Activated CD4-positive, alpha-beta T cell treated with anti-CD3 and anti-CD28 coated beads, Interleukin-2, amount 50 U/mL, for 4 hours (primary cell): ENCODE measurements around the gene MORN4.
"Not testable (repeated sequence)": the region's sequence is repeated elsewhere in the genome, so short reads cannot be mapped to it uniquely, and the experiment has no call there.

Experiments used
- DNase-seq, 2 experiments: peaks; one replicate each; pipeline ENCODE4 v3.0.0-alpha.2; 2020

The MORN4 gene

DNA sequence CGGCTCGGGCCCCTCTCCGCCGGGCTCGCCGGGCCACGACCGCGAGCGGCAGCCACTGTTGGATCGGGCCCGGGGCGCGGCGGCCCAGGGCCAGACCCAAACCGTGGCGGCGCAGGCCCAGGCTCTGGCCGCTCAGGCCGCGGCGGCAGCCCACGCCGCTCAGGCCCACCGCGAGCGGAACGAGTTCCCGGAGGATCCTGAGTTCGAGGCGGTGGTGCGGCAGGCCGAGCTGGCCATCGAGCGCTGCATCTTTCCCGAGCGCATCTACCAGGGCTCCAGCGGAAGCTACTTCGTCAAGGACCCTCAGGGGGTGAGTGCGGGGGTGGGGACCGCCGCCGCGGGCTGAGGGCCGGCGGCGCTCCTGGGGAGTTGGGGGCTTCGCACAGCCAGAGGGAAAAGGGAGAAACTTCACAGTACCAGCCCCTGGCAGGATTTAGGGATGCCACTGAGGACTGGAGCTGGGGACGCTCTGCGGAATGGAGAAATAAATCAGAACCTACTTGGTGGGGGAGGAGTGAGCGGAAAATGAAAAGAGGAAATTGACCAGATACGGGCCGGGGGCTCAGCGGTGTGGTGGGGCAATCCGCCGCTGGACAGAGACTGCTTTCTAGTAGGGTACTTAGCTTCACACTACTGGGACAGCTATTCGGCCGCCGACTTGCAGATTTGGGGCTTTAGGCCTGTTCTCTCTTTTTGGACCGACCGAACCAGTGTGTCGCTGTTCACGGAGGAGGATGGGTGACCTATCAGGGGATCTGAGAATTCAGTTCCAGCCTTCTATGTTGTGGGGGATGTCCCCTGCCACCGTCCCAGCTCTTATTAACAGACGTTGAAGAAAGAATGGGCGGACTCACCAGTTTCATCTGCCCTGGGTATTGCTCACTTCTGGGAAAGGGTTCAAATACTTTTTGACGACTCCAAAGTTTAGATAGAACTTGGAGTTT is 7.8 kb upstream of the MORN4 start:
- peak; percentile 3 to 4 for DNase-seq

GRCh38 chr10:97640174-97640867 is 7.0 kb upstream of the MORN4 start, which contains the start of gene PI4K2A:
PI4K2A (plus strand) TSS chr10:97640671; CDS start chr10:97640743, 72 bp downstream.
- peak; percentile 99 for DNase-seq

- not testable (repeated sequence) for DNase-seq
Measured at GRCh38 chr10:97639090-97639489, 5.8 kb upstream of the MORN4 start.

- DNase-seq, result no peak
Measured at GRCh38 chr10:97635577-97635976, 2.3 kb upstream of the MORN4 start.

DNA sequence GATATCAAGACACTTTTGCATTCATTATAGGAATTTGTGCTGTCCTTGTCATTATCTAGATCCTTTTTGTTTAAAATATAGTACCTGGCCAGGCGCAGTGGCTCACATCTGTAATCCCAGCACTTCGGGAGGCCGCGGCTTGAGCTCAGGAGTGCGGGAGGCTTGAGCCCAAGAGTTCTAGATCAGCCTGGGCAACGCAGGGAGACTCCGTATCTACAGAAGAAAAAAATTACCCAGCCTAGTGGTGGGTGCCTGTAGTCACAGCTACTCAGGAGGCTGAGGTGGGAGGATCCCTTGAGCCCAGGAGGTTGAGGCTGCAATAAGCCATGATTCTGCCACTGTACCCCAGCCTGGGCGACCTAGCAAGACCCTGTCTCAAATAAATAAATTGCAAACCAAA is 621 bp upstream of the MORN4 start:
- DNase-seq, result no peak

DNA sequence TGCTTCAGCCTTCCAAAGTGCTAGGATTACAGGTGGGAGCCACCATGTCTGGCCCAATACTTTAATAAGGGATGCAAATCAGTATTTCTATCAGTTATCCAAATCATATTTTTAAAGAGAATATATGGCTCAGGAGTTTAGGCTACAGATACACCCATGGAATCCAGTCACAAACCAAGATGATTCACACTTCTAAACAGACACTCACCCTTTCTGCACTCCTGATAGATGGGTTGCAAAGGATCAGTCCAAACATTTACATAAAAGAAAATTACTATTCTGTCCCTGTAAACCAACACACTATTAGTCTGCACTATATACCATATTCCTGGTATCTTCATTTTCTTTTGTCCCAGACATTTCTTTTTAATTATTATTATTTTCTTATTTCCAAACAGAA is 2.2 kb downstream of the MORN4 start:
- DNase-seq, result no peak

DNA sequence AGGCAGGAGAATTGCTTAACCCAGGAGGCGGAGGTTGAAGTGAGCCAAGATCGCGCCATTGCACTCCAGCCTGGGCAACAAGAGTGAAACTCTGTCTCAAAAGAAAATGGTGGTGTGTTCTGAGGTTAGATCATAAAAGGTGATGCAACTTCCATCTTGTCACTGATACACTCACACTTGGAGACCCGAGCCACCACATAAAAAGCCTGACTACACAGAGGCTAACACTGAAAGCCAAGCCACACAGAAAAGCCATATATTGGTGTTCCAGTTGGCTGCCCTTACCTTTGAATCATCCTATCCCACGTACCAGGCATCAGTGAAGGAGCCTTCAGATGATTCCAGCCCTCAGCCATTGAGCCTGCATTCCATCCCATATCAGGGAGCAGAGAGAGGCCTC is 4.0 kb downstream of the MORN4 start:
- DNase-seq, result no peak

- DNase-seq, result no peak
Measured at GRCh38 chr10:97628228-97628627, 5.1 kb downstream of the MORN4 start.

- no peak for DNase-seq
Measured at GRCh38 chr10:97627731-97628130, 5.6 kb downstream of the MORN4 start.

DNA sequence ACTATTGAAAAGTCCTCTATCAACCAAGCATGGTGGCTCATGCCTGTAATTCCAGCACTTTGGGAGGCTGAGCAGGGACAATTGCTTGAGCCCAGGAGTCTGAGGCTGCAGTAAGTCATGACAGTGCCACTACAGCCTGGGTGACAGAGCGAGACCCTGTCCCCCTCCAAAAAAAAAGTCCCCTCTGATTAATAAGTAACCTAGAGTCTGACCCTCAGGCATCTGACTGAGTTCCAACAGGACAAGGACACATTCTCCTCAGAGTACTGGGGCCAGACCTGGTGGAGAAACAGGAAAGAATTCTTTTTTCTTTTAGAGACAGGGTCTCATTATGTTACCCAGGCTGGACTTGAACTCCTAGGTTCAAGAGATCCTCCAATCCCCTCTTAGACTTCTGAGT is 10.0 kb downstream of the MORN4 start:
- no peak for DNase-seq

- DNase-seq, result no peak
Measured at GRCh38 chr10:97618733-97619132, 14.6 kb downstream of the MORN4 start.

DNA sequence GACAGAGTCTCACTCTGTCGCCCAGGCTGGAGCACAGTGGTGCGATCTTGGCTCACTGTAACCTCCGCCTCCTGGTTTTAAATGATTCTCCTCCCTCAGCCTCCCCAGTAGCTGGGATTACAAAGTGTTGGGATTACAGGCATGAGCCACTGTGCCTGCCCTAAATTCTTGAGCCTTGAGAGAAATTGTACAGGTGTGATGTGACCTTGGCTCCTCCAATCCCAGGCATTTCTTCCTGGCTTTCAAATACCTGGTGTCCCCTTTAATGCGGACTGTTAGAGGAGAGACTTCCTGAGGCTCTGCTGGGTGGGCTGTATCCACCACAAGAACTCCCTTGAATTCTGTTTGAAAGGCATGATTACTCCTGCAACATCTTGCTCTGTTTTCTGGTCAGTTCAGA is 15.0 kb downstream of the MORN4 start:
- no peak for DNase-seq

DNA sequence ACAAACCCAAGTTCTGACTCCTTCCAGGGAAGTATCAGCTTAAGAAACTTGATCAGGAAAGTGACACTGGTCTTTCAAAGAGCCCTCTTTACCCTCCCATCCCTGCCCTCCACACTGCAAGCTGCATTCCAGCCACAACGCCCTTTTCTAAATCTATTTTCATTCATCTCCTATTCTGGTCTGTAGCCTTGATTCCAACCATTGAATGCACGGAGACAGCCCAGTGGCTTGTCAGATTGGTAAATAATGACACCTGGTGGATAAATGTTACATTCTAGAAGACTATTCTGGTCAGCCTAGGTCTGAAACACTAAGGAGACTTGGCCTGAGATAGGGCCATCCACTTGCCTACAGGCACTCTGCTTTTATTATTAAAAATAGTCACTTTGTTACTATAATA is 20.9 kb downstream of the MORN4 start:
- DNase-seq, result no peak

GRCh38 chr10:97611473-97611872 is 21.8 kb downstream of the MORN4 start:
- DNase-seq, result no peak

DNA sequence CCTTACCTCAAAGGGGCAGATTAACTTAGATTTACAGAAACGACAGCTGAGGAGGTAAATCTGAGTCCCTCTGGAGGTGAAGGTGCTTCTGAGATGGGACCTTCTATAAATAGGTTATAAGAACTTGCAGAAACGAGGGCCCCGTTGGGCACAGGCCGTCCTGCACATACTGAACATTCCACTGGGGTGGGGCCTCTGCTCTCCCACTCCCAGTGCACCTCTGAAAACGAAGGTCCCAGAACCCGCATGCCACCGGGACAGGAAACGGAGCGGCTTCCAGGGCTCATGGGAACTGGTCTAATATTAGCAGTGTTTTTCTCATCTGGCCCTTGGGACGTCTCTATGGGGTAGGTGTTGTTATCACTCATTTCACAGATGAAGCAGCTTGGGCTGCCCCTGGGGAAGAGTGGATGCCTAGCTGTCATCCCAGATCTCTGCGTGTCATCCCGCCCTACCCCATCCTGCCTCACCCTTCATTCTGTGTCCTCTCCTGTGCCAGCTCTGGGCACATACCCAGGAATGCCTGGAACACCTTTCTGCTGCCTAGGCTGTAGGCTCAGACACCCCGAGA is 24.2 kb downstream of the MORN4 start:
- no peak for DNase-seq

GRCh38 chr10:97607095-97607636 is 26.1 kb downstream of the MORN4 start:
- DNase-seq, result no peak

GRCh38 chr10:97601268-97602215 is 31.8 kb downstream of the MORN4 start:
- no peak for DNase-seq

- no peak for DNase-seq
Measured at GRCh38 chr10:97600616-97601015, 32.7 kb downstream of the MORN4 start.

DNA sequence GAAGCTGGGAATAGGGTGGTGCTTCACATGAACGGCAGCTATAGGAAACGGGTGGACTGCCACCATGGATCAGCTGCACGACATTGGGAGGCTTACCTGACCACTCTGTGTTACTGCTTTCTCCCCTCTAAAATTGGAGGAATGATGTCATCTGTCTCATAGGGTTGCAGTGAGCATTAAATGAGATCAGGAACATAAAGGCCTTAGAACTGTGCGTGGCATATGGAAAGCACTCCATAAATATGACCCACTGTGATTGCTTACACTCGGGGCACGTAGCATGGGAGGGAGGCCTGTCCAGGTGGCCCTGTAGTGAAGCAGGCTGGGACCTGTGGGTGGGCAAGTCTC is 34.1 kb downstream of the MORN4 start:
- DNase-seq, result no peak

DNA sequence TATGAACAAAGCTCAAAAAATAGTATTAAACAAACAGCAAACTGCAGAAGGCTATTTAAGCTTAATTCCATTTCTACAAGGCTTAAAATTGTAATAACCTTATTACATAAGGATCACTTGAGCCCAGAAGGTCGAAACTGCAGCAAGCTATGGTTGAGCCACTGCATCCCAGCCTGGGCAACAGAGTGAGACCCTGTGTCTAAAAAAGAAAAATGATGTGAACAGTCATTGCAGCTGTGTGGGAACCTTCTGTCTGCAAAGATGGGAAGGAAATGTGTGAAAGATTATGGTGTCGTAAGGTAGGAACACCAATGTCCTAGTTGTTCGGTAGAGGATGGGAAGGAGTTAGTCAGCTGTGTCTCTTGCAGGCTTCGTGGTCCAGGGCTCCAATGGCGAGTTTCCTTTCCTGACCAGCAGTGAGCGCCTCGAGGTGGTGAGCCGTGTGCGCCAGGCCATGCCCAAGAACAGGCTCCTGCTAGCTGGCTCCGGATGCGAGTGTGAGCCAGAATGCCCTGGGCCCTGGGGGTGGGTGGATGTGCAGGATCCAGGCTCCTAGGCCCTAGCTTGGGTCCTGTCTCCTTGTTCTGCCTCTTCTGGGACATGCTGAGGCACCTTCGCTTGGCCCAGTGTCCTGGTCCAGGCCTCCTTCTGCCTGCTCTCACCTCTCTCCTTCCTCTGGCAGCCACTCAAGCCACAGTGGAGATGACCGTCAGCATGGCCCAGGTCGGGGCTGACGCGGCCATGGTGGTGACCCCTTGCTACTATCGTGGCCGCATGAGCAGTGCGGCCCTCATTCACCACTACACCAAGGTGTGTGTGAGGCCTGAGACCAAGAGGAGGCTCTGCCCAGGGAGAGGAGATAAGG is 34.7 kb downstream of the MORN4 start:
- no peak for DNase-seq

GRCh38 chr10:97597778-97598177 is 35.5 kb downstream of the MORN4 start:
- DNase-seq, result no peak
